Inferior parietal cortex (tissue), 1 donor: Measurements from ENCODE around the gene C5orf63.
"Not testable (repeated sequence)": the region's sequence is repeated elsewhere in the genome, so short reads cannot be mapped to it uniquely, and the experiment has no call there.

Source experiments
- DNase-seq: peaks from one replicate; pipeline ENCODE4 v3.0.0-alpha.2; 2016; ENCODE audit errors: extremely low spot score

Gene C5orf63

DNA sequence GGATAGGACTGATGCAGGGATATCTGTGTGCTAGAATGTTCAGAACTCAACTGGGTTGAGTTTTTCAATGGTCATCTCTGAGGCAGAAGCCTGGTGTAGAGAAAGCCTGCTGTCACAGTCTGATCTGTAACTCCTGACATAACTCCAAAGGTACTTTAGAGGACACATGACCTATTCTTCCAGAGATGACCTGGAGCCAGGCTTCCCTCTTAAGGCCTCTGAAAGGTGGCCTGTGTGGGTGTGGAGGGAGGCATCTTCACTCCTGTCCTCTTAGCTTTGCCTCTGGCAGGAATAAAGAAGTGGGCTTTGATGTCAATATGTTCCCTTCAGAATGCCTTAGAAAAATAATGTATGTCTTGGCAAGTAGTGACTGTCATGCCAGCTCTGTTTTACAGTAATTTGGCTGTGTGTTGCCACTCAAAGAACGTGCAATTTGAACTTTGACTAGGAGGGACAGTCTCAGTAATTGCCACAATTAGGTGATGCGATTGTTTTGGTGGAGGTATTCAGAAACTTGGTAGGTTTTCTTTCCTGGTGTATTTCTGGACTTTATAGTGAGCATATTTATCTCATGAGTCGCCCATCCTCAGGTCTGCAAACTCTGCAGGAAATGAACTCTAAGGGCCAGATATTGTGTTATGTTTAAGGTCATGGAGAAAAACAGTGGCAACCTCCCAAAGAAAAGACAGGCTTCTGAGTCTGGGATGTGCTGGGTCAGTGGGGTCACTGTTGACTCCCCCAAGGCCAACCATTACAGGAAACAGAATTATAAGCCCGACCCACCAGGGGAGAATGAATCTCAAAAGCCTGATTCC lies 3.2 kb upstream of the C5orf63 start:
- DNase-seq, result no peak

DNA sequence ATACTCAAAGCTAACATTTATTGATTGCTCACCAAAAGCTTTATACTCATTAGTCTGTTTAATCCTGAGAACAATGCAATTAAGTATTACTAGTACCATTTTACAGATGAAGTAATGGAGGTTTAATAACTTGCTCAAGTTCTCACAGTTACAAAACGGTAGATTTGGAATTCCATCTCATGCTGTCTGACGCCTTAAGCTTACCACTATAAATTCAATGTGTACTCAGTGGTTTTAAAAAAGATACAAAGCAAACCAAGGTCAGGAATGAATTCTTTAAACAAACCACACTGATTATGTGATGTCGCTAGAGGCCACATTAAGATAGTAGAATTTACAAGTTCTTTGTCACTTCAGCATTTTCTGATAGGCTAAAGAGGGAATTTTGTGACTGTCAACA lies 1.2 kb upstream of the C5orf63 start:
- no peak for DNase-seq

DNA sequence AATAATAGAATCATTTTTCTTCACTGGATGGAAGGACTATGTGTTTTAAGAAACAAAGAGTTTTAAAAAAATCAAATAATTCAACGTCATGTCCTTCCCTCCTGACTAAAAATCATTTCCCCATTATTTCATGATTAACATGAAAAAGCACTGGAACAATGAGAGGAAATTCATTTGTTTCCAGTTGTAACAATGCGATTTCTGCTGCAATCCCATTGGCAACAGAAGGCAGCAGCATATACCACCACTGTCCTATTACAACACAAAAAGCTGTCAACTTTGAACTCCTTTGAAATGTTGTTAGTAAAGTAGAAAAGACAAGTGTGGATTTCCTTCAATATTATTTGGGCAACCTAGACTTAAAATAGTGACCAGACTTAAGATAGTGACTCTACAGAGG lies 3.1 kb downstream of the C5orf63 start:
- no peak for DNase-seq

DNA sequence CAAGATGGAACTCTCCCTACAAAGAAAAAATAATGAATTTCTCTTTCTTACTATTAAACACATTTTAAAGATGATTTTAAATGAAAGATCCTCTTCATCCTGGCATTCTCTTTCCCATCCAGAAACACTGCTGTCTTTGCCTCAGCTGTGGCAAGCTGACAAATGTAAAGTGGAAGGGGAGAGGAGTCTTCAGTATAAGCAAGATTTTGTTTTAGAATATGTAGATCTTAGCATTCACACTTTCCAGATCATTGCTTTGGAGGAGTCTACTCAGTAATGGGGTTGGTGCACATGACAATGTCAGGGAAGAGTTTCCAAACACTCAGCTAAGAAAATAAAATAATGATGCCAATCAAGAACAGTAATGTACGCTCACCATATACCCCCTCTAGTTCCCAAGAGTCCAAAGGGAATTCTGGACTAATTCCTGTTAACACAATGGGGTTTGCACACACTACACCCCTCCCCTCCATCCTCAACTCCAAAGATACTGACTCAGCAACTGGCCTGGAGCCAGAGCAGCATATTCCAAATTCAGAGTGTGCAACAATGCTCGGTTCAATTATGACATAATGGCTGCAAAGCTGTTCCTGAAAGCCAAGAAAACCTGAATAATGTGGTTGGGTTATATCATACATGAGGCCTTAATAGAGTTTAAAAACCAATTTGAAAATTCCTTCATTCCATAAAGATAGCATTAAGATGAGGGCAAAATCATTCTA lies 4.6 kb downstream of the C5orf63 start:
- DNase-seq, result no peak

DNA sequence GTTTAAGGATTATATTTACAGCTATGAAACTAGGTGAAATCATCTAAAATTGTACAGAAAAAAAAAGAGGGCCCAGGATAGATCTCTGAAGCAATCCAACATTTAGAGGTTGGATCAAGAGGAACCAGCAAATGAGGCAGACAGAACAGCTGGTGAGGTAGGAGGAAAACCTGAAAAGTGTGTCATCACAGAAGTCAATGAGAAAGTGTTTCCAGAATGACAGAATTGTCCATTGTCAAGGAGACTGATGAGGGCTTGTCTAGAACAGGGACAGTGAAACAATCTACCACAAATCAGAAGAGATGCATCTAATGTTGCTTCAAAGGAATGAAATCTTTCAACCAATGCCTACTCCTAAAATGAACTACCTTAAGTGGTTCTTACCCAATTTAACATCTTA lies 6.6 kb downstream of the C5orf63 start:
- DNase-seq, result peak; percentile 17

DNA sequence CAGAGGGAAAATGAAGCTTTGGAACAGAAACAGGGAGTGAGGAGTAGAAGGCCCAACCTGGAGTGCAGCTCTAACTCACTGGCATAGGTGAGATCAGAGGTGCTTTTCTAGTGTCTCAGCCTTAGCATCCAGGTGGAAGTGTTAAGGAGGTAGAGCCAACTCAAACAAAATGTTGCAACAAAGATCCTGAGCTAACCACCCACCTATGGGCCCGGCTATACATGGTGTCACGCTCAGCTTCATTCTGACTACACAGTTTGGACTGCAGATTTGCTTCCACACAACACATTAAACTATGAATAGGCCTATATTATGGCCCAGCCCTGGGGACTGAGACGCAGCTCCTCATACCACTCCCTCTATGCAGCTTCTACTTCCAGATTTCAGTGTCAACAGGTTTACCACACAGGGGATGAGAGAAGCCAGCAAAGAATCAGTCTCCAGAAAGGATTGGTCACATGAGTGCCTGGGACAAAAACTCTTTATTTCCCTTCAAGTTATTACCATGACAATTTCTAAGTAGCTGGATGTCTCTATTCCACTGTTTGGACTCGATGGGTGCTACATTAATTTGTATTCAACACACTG lies 9.0 kb downstream of the C5orf63 start:
- no peak for DNase-seq

DNA sequence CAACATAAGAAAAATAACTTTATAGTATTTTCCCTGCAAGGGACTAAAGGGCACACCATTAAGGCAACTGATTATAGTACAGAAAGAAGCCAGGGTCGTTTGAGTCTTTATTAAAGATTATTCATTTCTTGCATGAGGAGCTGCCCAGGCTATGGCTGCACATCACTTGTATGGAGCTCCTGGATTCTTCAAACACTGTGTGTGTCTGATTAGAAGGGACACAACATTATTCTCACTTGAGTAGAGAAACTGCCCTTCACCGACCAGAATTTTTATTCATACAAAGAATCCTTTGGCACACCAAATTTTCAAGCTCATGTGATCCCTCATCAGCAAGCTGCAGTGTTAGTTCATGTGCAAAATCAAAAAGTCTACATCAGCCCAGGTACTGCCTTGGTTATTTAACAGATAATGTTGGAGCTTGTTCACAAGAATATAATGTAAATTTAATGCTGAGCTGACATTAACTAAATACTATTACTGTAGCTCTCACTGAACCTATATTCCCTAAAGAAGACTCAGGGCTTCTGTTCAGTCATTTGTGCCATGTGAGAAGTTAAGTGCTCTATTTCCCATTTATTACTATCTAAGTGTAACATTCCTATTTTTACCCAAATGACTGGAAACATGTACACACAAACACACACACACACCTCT lies 9.9 kb downstream of the C5orf63 start:
- no peak for DNase-seq

DNA sequence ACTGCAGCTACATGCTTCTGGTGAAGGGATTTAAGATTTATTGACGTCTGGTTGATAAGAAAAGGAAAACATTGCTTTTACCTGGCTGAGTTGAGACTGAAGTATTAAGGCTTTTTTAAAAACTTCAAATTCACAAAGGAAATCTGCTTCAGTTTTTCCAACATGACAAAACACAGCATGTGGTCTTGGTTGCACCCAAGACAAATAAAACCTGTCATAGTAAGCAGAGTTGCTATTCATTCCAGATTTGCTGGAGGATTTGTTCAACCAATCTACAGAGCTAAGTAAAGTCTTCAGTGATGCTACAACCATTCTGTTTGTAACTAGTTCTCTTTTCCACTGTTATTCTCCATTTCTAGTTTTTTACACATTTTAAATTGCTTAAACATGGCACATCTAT lies 11.3 kb downstream of the C5orf63 start:
- no peak for DNase-seq

DNA sequence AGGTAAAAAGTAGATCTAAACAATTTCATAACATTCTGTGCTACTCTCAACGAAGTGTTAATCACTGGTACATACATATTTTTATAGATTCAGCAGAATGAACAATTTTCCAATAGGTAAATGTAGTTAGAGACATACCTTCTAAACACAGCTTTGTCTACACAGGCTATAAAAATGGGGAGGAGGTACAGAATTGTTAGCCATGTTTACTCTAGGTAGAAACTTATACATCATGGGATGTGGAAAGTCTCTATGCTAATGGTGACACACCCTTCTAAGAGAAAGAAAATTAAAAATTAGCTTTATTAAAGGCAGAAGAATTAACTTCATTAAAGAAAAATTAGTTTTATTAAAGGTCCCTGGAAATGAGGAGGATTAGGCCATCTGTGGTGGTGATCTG lies 11.8 kb downstream of the C5orf63 start:
- no peak for DNase-seq

DNA sequence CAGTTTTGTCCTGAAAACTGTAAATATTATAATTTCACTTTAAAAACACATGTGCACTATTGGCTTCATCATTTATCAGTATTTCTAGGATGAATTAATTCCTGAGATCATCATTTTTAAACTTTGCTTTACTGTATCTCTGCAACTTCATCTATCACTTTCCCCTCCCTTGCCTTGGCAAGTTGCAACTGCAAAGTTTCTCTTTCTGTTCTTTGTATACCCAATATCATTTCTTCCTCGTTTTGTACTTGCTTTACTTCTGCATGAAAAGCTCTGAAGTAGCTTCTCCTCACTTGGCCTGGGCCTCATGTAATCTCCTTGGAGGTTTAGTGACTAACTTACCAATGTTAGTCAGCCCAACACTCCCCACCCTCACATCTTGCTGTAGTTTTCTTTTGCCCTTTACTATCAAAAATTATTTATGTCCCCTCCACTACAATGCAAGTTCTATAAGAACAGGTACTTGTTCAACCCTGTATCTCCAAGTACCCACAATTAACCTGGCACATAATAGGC lies 12.8 kb downstream of the C5orf63 start:
- DNase-seq, result no peak

DNA sequence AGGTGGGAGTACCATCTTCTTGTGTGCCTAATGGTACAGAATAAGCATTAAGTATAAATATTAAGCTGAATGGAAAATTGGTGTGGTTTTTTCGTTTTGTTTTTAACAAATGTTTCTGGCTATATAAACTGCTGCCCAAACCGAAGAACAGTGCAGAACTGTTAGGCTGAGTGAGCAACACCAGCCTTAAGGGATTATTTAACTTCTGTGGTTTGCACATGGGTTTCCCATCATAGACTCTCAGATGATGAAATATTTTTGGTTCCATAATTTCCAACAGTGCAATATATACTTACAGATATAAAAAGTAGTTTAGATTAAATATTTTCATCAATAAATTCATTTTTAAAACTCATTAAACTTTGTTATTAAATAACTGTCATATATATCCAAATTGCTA lies 16.4 kb downstream of the C5orf63 start:
- no peak for DNase-seq

DNA sequence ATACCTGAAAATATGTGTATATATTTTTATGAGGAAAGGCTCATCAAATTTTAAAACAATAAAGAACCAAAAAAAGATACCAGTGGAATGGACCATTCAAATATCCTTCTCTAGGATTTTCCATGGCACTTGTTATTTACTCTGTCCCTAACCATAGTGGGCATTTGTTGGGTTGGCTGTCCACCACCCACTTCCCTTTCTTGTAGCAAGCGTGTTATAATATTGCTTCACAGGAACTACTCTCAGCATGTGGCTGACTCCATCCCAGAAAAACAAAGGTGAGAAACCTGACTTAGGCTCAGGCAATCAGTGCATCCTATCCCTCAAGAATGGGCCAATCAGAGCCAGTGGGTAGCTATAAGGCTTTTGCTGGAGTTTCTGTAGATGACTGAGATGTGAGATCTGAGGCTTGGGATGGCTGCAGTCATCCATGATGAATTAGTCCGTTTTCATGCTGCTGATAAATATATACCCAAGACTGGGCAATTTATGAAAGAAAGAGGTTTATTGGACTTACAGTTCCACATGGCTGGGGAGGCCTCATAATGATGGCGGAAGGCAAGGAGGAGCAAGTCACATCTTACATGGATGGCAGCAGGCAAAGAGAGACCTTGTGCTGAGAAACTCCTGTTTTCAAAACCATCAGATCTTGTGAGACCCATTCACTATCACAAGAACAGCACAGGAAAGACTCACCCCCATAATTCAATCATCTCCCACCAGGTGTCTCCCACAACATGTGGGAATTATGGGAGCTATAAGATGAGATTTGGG lies 17.2 kb downstream of the C5orf63 start:
- no peak for DNase-seq

DNA sequence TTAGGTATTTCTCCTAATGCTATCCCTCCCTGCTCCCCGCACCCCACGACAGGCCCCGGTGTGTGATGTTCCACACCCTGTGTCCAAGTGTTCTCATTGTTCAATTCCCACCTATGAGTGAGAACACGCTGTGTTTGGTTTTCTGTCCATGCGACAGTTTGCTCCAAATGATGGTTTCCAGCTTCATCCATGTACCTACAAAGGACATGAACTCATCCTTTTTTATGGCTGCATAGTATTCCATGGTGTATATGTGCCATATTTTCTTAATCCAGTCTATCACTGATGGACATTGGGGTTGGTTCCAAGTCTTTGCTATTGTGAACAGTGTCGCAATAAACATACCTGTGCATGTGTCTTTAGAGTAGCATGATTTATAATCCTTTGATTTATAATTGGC lies 19.8 kb downstream of the C5orf63 start:
- not testable (repeated sequence) for DNase-seq

DNA sequence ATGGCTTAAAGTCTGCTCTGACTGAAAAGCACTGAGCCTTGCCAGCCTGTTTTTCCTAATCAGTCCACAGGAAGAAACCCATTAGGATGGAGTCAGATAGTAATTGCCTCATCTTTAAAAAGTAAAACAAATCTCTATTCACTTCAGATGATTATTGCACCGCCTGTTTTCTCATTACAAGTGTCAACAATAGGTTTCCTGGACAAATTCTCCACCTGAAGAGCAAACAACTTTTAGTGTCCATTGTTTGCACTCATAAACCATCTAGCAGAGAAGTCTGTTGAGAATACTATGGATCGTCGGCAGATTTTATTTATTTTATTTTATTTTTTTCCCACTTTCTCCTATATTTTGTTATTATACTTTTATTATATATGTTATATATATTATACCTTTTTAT lies 20.3 kb downstream of the C5orf63 start:
- DNase-seq, result no peak

DNA sequence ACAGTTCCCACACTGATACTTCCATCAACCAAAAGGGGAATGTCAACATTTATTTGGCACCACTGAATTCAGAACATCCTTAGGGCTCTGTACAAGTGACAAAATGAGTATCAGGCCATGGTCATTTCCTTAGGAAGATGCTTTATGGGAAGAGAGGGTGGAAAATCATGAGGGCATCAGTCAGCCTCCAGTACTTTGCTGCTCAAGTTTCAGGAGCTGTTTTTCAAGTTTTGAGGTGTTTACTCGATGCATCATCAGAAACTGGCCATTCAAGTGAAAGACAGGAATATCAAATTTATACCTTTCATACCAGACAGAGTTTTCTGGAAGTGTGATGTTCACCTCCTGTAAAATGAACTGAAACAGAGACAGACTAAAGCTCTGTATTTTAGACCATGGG lies 21.7 kb downstream of the C5orf63 start:
- no peak for DNase-seq

DNA sequence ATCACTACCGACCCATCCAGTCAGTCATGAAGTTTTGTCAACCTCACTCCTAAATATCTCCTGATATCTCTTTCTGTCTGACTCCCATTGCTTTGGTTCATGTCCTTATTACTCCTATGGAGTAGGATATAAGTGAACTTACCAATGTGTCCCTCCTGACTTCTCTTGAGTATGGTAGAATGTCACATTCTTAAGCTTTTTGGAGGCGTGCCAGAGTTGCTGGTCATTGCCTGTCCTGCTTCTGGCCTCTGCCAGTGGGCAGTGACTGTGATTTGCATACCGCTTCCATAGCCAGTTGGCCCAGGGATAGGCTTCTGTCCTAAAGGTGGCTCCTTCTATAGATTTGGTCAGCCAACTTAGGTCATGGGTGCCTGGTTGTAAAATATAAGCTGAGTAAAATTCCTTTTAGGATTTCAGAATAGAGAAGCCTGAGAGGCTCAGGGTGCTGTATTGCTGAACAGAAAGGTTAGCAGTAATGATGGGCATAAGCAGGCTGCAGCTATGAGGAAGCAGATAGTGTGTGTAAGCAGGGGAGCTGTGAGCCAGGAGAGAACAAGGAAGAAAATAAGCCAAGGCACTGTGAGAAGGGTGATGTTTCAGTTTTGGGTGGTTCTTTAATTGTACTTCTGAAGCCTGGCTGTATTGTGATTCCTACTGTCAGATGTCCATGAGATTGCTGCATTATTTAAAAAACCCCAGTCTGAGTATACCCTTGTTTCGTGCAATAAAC lies 26.8 kb downstream of the C5orf63 start:
- DNase-seq, result no peak

DNA sequence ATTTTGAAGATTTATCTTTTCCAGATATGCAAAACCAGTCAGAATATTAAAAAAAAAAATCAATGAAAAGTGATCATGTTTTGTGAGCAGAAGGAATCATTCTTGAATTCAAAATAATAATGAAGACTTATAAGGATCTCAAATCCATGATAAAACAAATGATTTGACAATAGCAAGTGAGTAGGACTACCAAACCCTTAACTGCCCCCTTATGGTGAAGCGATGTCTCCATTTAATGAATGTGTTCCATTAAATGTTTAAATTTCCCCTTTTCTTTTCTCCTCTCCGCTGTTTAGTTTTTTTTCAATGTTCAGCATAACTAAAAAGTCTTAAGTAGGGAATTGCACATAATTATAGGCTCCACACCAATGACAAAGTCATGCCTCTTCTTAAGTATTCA lies 30.7 kb downstream of the C5orf63 start:
- no peak for DNase-seq

DNA sequence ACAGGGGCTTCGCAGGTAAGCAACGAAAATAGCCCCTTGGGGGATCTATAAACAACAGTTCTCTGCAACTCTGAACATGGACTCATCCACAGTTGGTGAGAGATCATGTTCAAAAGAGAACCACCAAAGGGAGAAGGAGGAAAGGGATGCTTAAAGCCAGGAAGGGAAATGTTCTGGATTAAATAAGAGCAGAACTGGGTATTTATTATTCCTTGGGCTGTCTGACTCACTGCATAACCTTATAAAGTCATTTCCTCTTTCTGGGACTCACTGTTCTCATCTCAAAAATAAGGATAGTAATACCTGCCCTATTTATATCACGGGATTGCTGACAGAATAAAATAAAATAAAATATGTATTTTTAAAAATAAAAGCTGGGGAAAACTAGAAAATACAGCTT lies 31.7 kb downstream of the C5orf63 start:
- DNase-seq, result no peak

DNA sequence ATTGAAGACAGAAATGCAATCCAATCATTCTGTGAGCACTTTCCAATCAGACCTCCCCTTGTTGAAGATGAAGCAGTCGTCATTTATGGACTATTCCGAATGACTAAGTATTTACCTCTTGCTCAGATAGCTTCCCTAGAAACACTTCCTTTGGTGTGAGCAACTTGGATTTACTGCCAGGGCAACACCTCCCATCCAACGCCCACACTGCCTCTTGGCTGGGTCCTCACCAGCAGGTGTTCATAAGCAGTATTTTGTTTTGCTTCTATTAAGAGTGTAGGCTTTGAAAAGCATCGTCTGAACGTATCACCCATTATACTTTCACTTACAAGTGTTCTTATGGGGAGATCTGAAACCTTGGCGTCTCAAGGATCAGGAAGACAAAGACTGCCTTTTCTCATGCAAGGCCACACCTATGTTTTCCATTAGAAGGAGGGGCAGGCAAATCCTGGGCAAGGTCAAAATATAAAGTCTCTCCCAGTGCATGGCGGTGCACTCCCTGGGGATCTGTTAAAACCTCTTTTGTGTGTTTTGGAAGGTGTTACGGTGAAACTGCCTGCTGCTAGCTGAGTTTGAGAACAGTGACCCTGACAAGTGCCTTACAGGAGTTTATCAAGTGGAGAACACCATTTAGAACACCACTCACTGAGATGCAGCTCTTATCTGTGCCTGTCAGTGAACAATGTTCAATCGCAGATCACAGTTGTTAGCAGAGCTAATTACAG lies 32.3 kb downstream of the C5orf63 start:
- no peak for DNase-seq

DNA sequence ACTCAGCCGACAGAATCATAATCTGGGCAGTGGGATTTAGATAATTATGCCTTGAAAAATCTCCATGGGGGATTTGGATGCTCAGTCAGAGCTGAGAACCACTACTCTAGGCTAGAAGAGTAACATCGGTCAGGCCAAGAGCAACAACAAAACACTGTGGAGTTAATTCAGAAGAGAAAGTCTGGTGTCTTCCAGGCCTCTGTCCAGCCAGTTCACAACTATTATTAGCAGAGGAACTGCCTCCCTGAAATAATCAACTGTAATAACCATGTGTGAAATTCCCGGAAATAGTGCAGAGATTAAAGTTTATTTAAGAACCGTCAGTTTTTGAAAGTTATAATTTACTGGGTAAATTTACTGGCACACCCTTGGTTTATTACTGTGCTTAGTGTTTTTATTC lies 34.8 kb downstream of the C5orf63 start:
- DNase-seq, result no peak
